Fibroblast of lung (primary cell): ENCODE data around the gene MTREX.

Source experiments
- CTCF ChIP-seq, 2 donors: IDR thresholded peaks in 1 of 2; conservative IDR thresholded peaks in 1 of 2; 1 replicate in 1 of 2; 2 replicates in 1 of 2; pipeline ENCODE4 v1.5.1; 2011 to 2012; ENCODE audit warnings: low read length in 2 of 2, control low read depth in 1 of 2, inconsistent platforms in 1 of 2, low read depth in 1 of 2, mild to moderate bottlenecking in 1 of 2
- EZH2 ChIP-seq: IDR thresholded peaks from 2 replicates; pipeline ENCODE4 v1.5.1; 2012; ENCODE audit warnings: low read length, control low read depth, mild to moderate bottlenecking; ENCODE audit errors: missing control alignments

DNA sequence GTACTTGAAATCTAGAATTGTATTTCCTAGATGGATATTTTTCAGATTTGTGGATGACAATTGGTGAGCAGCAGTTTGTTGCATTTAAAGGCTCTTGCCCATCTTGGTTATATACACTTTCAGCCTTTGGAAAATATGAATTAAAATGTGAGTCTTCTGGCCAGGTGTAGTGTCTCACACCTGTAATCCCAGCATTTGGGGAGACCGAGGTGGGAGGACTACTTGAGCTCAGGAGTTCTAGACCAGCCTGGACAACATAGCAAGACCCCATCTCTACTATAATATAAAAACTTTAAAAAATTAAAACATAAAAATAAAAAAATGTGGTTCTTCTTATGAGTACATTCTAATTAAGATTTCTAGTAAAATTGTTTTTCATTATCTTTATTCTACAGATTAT is 102.0 kb downstream of the MTREX start:
- TF ChIP-seq CTCF (conservative IDR thresholded peaks at IDR 0.05 in 1 of 2, IDR thresholded peaks at IDR 0.05 in 1 of 2; ENCODE audit: low read depth in 1 of 2, low read length in 2 of 2) (no peak), EZH2 (no peak)
